ENCODE data around the gene VAPA.
A peak's percentile ranks its signal among the peaks of the same experiment; 100 is the strongest.

The VAPA gene

GRCh38 chr18:9876867-9877654, 36.8 kb upstream of the VAPA start:
- Histone ChIP-seq H2BK5ac (ENCODE audit: low read length) (no peak overlapping the region), H3K9ac (ENCODE audit: low read depth, low read length, poor library complexity) (no peak overlapping the region), H2BK12ac (ENCODE audit: low read length) (no peak overlapping the region), H3K23ac (ENCODE audit: low read depth, low read length, poor library complexity) (no peak overlapping the region), H3K9me3 (replicated peaks in 1 of 2; ENCODE audit: control insufficient read depth in 2 of 2, insufficient read depth in 1 of 2, low read depth in 1 of 2, low read length in 2 of 2) (no peaks in the 10 kb centered on the region), H3K18ac (ENCODE audit: low read length) (no peak overlapping the region), H3K27me3 (ENCODE audit: control insufficient read depth in 3 of 3, insufficient read depth in 3 of 3, low read depth in 1 of 3, low read length in 3 of 3) (no peaks in the 10 kb centered on the region), H3K27ac (replicated peaks; ENCODE audit: low read length) (no peak overlapping the region), H2BK15ac (ENCODE audit: low read length) (no peak overlapping the region), H2AK5ac (ENCODE audit: low read depth, low read length) (no peak overlapping the region), H4K91ac (ENCODE audit: low read depth, low read length, poor library complexity) (no peak overlapping the region), H3K36me3 (replicated peaks in 1 of 2; ENCODE audit: control insufficient read depth in 2 of 2, insufficient read depth in 2 of 2, low read length in 2 of 2) (no peaks in the 10 kb centered on the region), H4K8ac (ENCODE audit: low read depth, low read length) (no peak overlapping the region), H3K4me2 (ENCODE audit: insufficient read depth, low read length, poor library complexity, severe bottlenecking) (no peak overlapping the region), H3K79me1 (ENCODE audit: low read depth, low read length) (no peaks in the 10 kb centered on the region), H3K14ac (ENCODE audit: low read length) (no peak overlapping the region), H3K4ac (ENCODE audit: low read length) (no peak overlapping the region), H3K4me1 (ENCODE audit: control insufficient read depth in 2 of 2, insufficient read depth in 1 of 2, low read depth in 1 of 2, low read length in 2 of 2) (no peaks in the 10 kb centered on the region), H2AFZ (ENCODE audit: low read length) (peak overlapping the region; percentile 70), H3K4me3 (ENCODE audit: low read length in 2 of 2) (no peak overlapping the region), H2BK120ac (ENCODE audit: low read depth, low read length) (no peak overlapping the region)
- WGBS, 2 donors (ENCODE audit: extremely low coverage in 2 of 2, insufficient read length in 2 of 2, insufficient replicate concordance in 1 of 2), result no CpG with 5 or more reads among the region's 9 CpGs
- no peak for DNase-seq (ENCODE audit: low spot score)

- Histone ChIP-seq H3K9ac (ENCODE audit: low read depth, low read length, poor library complexity) (no peak overlapping the region), H2BK12ac (ENCODE audit: low read length) (no peak overlapping the region), H3K27me3 (ENCODE audit: control insufficient read depth in 3 of 3, insufficient read depth in 3 of 3, low read depth in 1 of 3, low read length in 3 of 3) (no peaks in the 10 kb centered on the region), H3K4me2 (ENCODE audit: insufficient read depth, low read length, poor library complexity, severe bottlenecking) (no peak overlapping the region), H2BK5ac (ENCODE audit: low read length) (no peak overlapping the region), H3K18ac (ENCODE audit: low read length) (no peak overlapping the region), H3K23ac (ENCODE audit: low read depth, low read length, poor library complexity) (no peak overlapping the region), H2AFZ (ENCODE audit: low read length) (peak overlapping the region; percentile 70), H3K9me3 (replicated peaks in 1 of 2; ENCODE audit: control insufficient read depth in 2 of 2, insufficient read depth in 1 of 2, low read depth in 1 of 2, low read length in 2 of 2) (no peaks in the 10 kb centered on the region), H3K4ac (ENCODE audit: low read length) (no peak overlapping the region), H2BK120ac (ENCODE audit: low read depth, low read length) (no peak overlapping the region), H3K79me1 (ENCODE audit: low read depth, low read length) (no peaks in the 10 kb centered on the region), H4K8ac (ENCODE audit: low read depth, low read length) (no peak overlapping the region), H3K36me3 (replicated peaks in 1 of 2; ENCODE audit: control insufficient read depth in 2 of 2, insufficient read depth in 2 of 2, low read length in 2 of 2) (no peaks in the 10 kb centered on the region), H4K91ac (ENCODE audit: low read depth, low read length, poor library complexity) (no peak overlapping the region), H2AK5ac (ENCODE audit: low read depth, low read length) (no peak overlapping the region), H3K14ac (ENCODE audit: low read length) (no peak overlapping the region), H3K4me1 (ENCODE audit: control insufficient read depth in 2 of 2, insufficient read depth in 1 of 2, low read depth in 1 of 2, low read length in 2 of 2) (no peaks in the 10 kb centered on the region), H2BK15ac (ENCODE audit: low read length) (no peak overlapping the region), H3K4me3 (ENCODE audit: low read length in 2 of 2) (no peak overlapping the region), H3K27ac (replicated peaks; ENCODE audit: low read length) (no peak overlapping the region)
- DNase-seq (ENCODE audit: low spot score), result no peak
Measured at GRCh38 chr18:9877655-9878014, 36.2 kb upstream of the VAPA start.

GRCh38 chr18:9878095-9878494, 35.7 kb upstream of the VAPA start:
- H3K4me2 ChIP-seq (ENCODE audit: insufficient read depth, low read length, poor library complexity, severe bottlenecking), result no peak overlapping the region
- H4K91ac ChIP-seq (ENCODE audit: low read depth, low read length, poor library complexity), result no peak overlapping the region
- no peak overlapping the region for H3K23ac ChIP-seq (ENCODE audit: low read depth, low read length, poor library complexity)
- no peak overlapping the region for H2AFZ ChIP-seq (ENCODE audit: low read length)
- H3K4ac ChIP-seq (ENCODE audit: low read length), result no peak overlapping the region
- no peak overlapping the region for H2BK12ac ChIP-seq (ENCODE audit: low read length)
- H4K8ac ChIP-seq (ENCODE audit: low read depth, low read length), result no peak overlapping the region
- H3K9me3 ChIP-seq (replicated peaks in 1 of 2; ENCODE audit: control insufficient read depth in 2 of 2, insufficient read depth in 1 of 2, low read depth in 1 of 2, low read length in 2 of 2), result no peaks in the 10 kb centered on the region
- no peaks in the 10 kb centered on the region for H3K36me3 ChIP-seq (replicated peaks in 1 of 2; ENCODE audit: control insufficient read depth in 2 of 2, insufficient read depth in 2 of 2, low read length in 2 of 2)
- no peak overlapping the region for H3K9ac ChIP-seq (ENCODE audit: low read depth, low read length, poor library complexity)
- no peaks in the 10 kb centered on the region for H3K4me1 ChIP-seq (ENCODE audit: control insufficient read depth in 2 of 2, insufficient read depth in 1 of 2, low read depth in 1 of 2, low read length in 2 of 2)
- H3K27ac ChIP-seq (replicated peaks; ENCODE audit: low read length), result no peak overlapping the region
- no CpG with 5 or more reads among the region's 1 CpG for WGBS, 2 donors (ENCODE audit: extremely low coverage in 2 of 2, insufficient read length in 2 of 2, insufficient replicate concordance in 1 of 2)
- H3K4me3 ChIP-seq (ENCODE audit: low read length in 2 of 2), result no peak overlapping the region
- no peak for DNase-seq (ENCODE audit: low spot score)
- H3K27me3 ChIP-seq (ENCODE audit: control insufficient read depth in 3 of 3, insufficient read depth in 3 of 3, low read depth in 1 of 3, low read length in 3 of 3), result no peaks in the 10 kb centered on the region
- no peak overlapping the region for H2BK15ac ChIP-seq (ENCODE audit: low read length)
- no peak overlapping the region for H2BK120ac ChIP-seq (ENCODE audit: low read depth, low read length)
- no peak overlapping the region for H3K18ac ChIP-seq (ENCODE audit: low read length)
- H3K14ac ChIP-seq (ENCODE audit: low read length), result no peak overlapping the region
- no peak overlapping the region for H2BK5ac ChIP-seq (ENCODE audit: low read length)
- H3K79me1 ChIP-seq (ENCODE audit: low read depth, low read length), result no peaks in the 10 kb centered on the region
- H2AK5ac ChIP-seq (ENCODE audit: low read depth, low read length), result no peak overlapping the region

GRCh38 chr18:9878783-9879242, 35.0 kb upstream of the VAPA start:
- H3K4me1 ChIP-seq (ENCODE audit: control insufficient read depth in 2 of 2, insufficient read depth in 1 of 2, low read depth in 1 of 2, low read length in 2 of 2), result no peaks in the 10 kb centered on the region
- H4K8ac ChIP-seq (ENCODE audit: low read depth, low read length), result no peak overlapping the region
- H3K4me3 ChIP-seq (ENCODE audit: low read length in 2 of 2), result no peak overlapping the region
- WGBS, 2 donors (ENCODE audit: extremely low coverage in 2 of 2, insufficient read length in 2 of 2, insufficient replicate concordance in 1 of 2), result no CpG with 5 or more reads among the region's 6 CpGs
- no peak overlapping the region for H2BK5ac ChIP-seq (ENCODE audit: low read length)
- H4K91ac ChIP-seq (ENCODE audit: low read depth, low read length, poor library complexity), result no peak overlapping the region
- H3K4ac ChIP-seq (ENCODE audit: low read length), result no peak overlapping the region
- H3K18ac ChIP-seq (ENCODE audit: low read length), result no peak overlapping the region
- H2BK15ac ChIP-seq (ENCODE audit: low read length), result no peak overlapping the region
- no peak overlapping the region for H3K27ac ChIP-seq (replicated peaks; ENCODE audit: low read length)
- no peak overlapping the region for H2BK12ac ChIP-seq (ENCODE audit: low read length)
- no peak overlapping the region for H2BK120ac ChIP-seq (ENCODE audit: low read depth, low read length)
- no peaks in the 10 kb centered on the region for H3K79me1 ChIP-seq (ENCODE audit: low read depth, low read length)
- H3K9ac ChIP-seq (ENCODE audit: low read depth, low read length, poor library complexity), result no peak overlapping the region
- no peak overlapping the region for H2AFZ ChIP-seq (ENCODE audit: low read length)
- no peaks in the 10 kb centered on the region for H3K36me3 ChIP-seq (replicated peaks in 1 of 2; ENCODE audit: control insufficient read depth in 2 of 2, insufficient read depth in 2 of 2, low read length in 2 of 2)
- H3K27me3 ChIP-seq (ENCODE audit: control insufficient read depth in 3 of 3, insufficient read depth in 3 of 3, low read depth in 1 of 3, low read length in 3 of 3), result no peaks in the 10 kb centered on the region
- DNase-seq (ENCODE audit: low spot score), result no peak
- no peak overlapping the region for H2AK5ac ChIP-seq (ENCODE audit: low read depth, low read length)
- H3K4me2 ChIP-seq (ENCODE audit: insufficient read depth, low read length, poor library complexity, severe bottlenecking), result no peak overlapping the region
- H3K23ac ChIP-seq (ENCODE audit: low read depth, low read length, poor library complexity), result no peak overlapping the region
- H3K9me3 ChIP-seq (replicated peaks in 1 of 2; ENCODE audit: control insufficient read depth in 2 of 2, insufficient read depth in 1 of 2, low read depth in 1 of 2, low read length in 2 of 2), result no peaks in the 10 kb centered on the region
- H3K14ac ChIP-seq (ENCODE audit: low read length), result no peak overlapping the region
